A549 (cell line): ENCODE data around the gene TMEM145. TPM values are rescaled to one million over a fixed set of nuclear protein-coding genes. Genes with fewer than 3 reads are reported as not detected.

Experiments used
- CBX2 ChIP-seq: fragments of 200-600 bp; sonication (generic); IDR thresholded peaks from 2 replicates; pipeline ENCODE4 v1.6.1; 2016; ENCODE audit warnings: low read depth, mild to moderate bottlenecking, borderline replicate concordance
- CBX8 ChIP-seq: fragments of 200-600 bp; sonication (generic); IDR thresholded peaks from 2 replicates; pipeline ENCODE4 v1.6.1; 2016
- CHD2 ChIP-seq: fragments of 150-350 bp; IDR thresholded peaks from 2 replicates; pipeline ENCODE4 v1.6.1; 2014; ENCODE audit warnings: low read length; ENCODE audit not compliant: partially characterized antibody
- EHF ChIP-seq: fragments of 250-450 bp; sonication (Bioruptor Pico); IDR thresholded peaks from 2 replicates; pipeline ENCODE4 v1.5.0; 2020; ENCODE audit warnings: mild to moderate bottlenecking
- GATA3 ChIP-seq: IDR thresholded peaks from 2 replicates; pipeline ENCODE4 v1.6.1; 2012; ENCODE audit warnings: borderline replicate concordance
- HDAC2 ChIP-seq: fragments of 200-600 bp; sonication (generic); IDR thresholded peaks from 2 replicates; pipeline ENCODE4 v1.6.1; 2016
- HOXA7 ChIP-seq: fragments of 250-450 bp; sonication (Bioruptor Pico); IDR thresholded peaks from 2 replicates; pipeline ENCODE4 v1.5.0; 2020; ENCODE audit warnings: mild to moderate bottlenecking, moderate library complexity
- KDM5A ChIP-seq: fragments of 200-600 bp; sonication (generic); IDR thresholded peaks from 2 replicates; pipeline ENCODE4 v1.6.1; 2016; ENCODE audit warnings: antibody characterized with exemption, mild to moderate bottlenecking
- NFE2L2 ChIP-seq: fragments of 150-350 bp; conservative IDR thresholded peaks from 2 replicates; pipeline ENCODE4 v1.6.1; 2014; ENCODE audit warnings: low read length
- PHF8 ChIP-seq: fragments of 200-600 bp; sonication (generic); IDR thresholded peaks from 2 replicates; pipeline ENCODE4 v1.6.1; 2016; ENCODE audit warnings: low read depth, mild to moderate bottlenecking, antibody characterized with exemption, moderate library complexity, borderline replicate concordance
- POLR2A ChIP-seq: IDR thresholded peaks from 2 replicates; pipeline ENCODE4 v1.6.1; 2012; ENCODE audit warnings: mild to moderate bottlenecking, low read length
- RARB ChIP-seq: fragments of 250-450 bp; sonication (Bioruptor Pico); IDR thresholded peaks from 2 replicates; pipeline ENCODE4 v1.8.0; 2021; ENCODE audit warnings: mild to moderate bottlenecking, moderate library complexity
- RFX5 ChIP-seq: fragments of 450-650 bp; IDR thresholded peaks from 2 replicates; pipeline ENCODE4 v1.7.1; 2014; ENCODE audit warnings: antibody characterized with exemption, mild to moderate bottlenecking, moderate library complexity
- RNF2 ChIP-seq: fragments of 200-600 bp; sonication (generic); IDR thresholded peaks from 2 replicates; pipeline ENCODE4 v1.6.1; 2016; ENCODE audit warnings: low read depth, mild to moderate bottlenecking, antibody characterized with exemption, moderate library complexity, borderline replicate concordance
- ZSCAN20 ChIP-seq: fragments of 250-450 bp; sonication (Bioruptor Pico); IDR thresholded peaks from 2 replicates; pipeline ENCODE4 v1.8.0; 2022; ENCODE audit warnings: mild to moderate bottlenecking, moderate library complexity
- polyA plus RNA-seq, 4 experiments: library from polyadenylated mRNA; depleted of rRNA in 3 of 4; stranded (reverse); fragments of >200 nt; fragmentation: RNase III in 1 of 4; extraction: RNeasy Plus Mini Kit Qiagen cat#74134 plus additional on column Dnase treatment in 1 of 4; gene quantifications; 2 replicates in 3 of 4; 3 replicates in 1 of 4; pipeline ENCODE4 v1.2.3, GENCODE V29; 2011 to 2017
- TF ChIP-seq, protein P1 (sequence below): fragments of 200-600 bp; sonication (generic); IDR thresholded peaks from 2 replicates; pipeline ENCODE4 v1.6.1; 2016; ENCODE audit warnings: antibody characterized with exemption, mild to moderate bottlenecking, moderate library complexity
- TF ChIP-seq, protein P2 (sequence below): fragments of 250-450 bp; sonication (Bioruptor Pico); IDR thresholded peaks from 2 replicates; pipeline ENCODE4 v1.5.0; 2021; ENCODE audit warnings: mild to moderate bottlenecking, moderate library complexity, borderline replicate concordance
- TF ChIP-seq, protein P3 (sequence below): fragments of 450-650 bp; IDR thresholded peaks from 2 replicates; pipeline ENCODE4 v1.6.1; 2014; ENCODE audit warnings: antibody characterized with exemption
- TF ChIP-seq, protein P4 (sequence below): fragments of 150-350 bp; IDR thresholded peaks from 2 replicates; pipeline ENCODE4 v1.6.1; 2014; ENCODE audit warnings: low read depth, mild to moderate bottlenecking, low read length
- TF ChIP-seq, protein P5 (sequence below): fragments of >200 bp; sonication (Bioruptor Twin); formaldehyde crosslinking; IDR thresholded peaks from 2 replicates; pipeline ENCODE4 v1.6.1; 2016

The TMEM145 gene
- polyA plus RNA-seq, 2 of the 4 experiments (the other 2 are of a cell fraction): 0.71 to 3.6 TPM

DNA sequence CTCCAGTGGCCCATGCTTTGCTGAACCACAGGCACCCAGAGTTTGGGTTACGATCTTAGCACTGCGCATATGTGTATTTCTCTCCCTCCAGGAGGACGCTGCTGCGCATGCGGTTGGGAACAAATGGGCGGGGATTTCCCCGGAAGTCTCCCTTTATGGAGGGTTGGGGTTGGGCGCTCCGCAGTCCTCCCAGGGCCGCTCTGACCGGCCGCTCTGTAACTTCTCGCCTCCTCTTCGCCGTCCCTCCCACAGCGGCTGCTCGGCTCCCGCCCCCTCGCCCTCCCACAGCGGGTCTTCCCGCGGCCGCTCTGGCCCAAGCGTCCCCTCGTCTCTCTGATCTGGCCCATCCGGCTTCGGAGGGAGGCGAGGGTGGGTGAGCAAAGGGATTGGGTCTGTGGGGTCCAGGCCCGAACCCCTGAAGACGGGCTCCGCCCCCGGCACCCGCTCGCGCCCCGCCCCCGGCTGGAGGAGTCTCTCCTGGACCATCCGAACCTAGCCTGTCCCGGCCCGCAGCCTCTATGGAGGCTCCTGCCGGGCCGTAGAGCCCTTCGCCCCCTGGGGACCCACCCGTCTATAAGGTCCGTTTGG, 12.3 kb downstream of the TMEM145 start, which contains the start of gene MEGF8 (continued):
- TF ChIP-seq, protein P1, sequence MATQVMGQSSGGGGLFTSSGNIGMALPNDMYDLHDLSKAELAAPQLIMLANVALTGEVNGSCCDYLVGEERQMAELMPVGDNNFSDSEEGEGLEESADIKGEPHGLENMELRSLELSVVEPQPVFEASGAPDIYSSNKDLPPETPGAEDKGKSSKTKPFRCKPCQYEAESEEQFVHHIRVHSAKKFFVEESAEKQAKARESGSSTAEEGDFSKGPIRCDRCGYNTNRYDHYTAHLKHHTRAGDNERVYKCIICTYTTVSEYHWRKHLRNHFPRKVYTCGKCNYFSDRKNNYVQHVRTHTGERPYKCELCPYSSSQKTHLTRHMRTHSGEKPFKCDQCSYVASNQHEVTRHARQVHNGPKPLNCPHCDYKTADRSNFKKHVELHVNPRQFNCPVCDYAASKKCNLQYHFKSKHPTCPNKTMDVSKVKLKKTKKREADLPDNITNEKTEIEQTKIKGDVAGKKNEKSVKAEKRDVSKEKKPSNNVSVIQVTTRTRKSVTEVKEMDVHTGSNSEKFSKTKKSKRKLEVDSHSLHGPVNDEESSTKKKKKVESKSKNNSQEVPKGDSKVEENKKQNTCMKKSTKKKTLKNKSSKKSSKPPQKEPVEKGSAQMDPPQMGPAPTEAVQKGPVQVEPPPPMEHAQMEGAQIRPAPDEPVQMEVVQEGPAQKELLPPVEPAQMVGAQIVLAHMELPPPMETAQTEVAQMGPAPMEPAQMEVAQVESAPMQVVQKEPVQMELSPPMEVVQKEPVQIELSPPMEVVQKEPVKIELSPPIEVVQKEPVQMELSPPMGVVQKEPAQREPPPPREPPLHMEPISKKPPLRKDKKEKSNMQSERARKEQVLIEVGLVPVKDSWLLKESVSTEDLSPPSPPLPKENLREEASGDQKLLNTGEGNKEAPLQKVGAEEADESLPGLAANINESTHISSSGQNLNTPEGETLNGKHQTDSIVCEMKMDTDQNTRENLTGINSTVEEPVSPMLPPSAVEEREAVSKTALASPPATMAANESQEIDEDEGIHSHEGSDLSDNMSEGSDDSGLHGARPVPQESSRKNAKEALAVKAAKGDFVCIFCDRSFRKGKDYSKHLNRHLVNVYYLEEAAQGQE: no peak
- TF ChIP-seq ZSCAN20 (CRISPR knock-in tag): no peak
- TF ChIP-seq KDM5A: no peak
- TF ChIP-seq RFX5: no peak
- TF ChIP-seq EHF (CRISPR knock-in tag): no peak
- TF ChIP-seq, protein P2, sequence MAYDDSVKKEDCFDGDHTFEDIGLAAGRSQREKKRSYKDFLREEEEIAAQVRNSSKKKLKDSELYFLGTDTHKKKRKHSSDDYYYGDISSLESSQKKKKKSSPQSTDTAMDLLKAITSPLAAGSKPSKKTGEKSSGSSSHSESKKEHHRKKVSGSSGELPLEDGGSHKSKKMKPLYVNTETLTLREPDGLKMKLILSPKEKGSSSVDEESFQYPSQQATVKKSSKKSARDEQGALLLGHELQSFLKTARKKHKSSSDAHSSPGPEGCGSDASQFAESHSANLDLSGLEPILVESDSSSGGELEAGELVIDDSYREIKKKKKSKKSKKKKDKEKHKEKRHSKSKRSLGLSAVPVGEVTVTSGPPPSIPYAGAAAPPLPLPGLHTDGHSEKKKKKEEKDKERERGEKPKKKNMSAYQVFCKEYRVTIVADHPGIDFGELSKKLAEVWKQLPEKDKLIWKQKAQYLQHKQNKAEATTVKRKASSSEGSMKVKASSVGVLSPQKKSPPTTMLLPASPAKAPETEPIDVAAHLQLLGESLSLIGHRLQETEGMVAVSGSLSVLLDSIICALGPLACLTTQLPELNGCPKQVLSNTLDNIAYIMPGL (CRISPR knock-in tag): no peak
- TF ChIP-seq PHF8: peak; percentile 86
- TF ChIP-seq RARB (CRISPR knock-in tag): no peak
- no peak for TF ChIP-seq CHD2
- TF ChIP-seq HDAC2: no peak
- TF ChIP-seq, protein P3, sequence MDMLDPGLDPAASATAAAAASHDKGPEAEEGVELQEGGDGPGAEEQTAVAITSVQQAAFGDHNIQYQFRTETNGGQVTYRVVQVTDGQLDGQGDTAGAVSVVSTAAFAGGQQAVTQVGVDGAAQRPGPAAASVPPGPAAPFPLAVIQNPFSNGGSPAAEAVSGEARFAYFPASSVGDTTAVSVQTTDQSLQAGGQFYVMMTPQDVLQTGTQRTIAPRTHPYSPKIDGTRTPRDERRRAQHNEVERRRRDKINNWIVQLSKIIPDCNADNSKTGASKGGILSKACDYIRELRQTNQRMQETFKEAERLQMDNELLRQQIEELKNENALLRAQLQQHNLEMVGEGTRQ: no peak
- TF ChIP-seq, protein P4, sequence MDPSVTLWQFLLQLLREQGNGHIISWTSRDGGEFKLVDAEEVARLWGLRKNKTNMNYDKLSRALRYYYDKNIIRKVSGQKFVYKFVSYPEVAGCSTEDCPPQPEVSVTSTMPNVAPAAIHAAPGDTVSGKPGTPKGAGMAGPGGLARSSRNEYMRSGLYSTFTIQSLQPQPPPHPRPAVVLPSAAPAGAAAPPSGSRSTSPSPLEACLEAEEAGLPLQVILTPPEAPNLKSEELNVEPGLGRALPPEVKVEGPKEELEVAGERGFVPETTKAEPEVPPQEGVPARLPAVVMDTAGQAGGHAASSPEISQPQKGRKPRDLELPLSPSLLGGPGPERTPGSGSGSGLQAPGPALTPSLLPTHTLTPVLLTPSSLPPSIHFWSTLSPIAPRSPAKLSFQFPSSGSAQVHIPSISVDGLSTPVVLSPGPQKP: peak; percentile 95
- TF ChIP-seq GATA3: peak; percentile 36; the same call in 1 of the 2 replicates
- peak; percentile 71 for TF ChIP-seq POLR2A
- TF ChIP-seq RNF2: no peak
- TF ChIP-seq, protein P5, sequence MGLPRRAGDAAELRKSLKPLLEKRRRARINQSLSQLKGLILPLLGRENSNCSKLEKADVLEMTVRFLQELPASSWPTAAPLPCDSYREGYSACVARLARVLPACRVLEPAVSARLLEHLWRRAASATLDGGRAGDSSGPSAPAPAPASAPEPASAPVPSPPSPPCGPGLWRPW: no peak
- TF ChIP-seq CBX2: no peak
- no peak for TF ChIP-seq NFE2L2
- no peak for TF ChIP-seq CBX8
- TF ChIP-seq HOXA7 (CRISPR knock-in tag): no peak
